ENCODE results near the gene SATL1. TPM values are rescaled to one million over a fixed set of nuclear protein-coding genes. Genes with fewer than 3 reads are reported as not detected.

Gene SATL1
- total and polyA plus RNA-seq, 2 of the 13 experiments (the other 11 are each of a cell fraction or from before 2014, with no cell fraction given), result not detected

DNA sequence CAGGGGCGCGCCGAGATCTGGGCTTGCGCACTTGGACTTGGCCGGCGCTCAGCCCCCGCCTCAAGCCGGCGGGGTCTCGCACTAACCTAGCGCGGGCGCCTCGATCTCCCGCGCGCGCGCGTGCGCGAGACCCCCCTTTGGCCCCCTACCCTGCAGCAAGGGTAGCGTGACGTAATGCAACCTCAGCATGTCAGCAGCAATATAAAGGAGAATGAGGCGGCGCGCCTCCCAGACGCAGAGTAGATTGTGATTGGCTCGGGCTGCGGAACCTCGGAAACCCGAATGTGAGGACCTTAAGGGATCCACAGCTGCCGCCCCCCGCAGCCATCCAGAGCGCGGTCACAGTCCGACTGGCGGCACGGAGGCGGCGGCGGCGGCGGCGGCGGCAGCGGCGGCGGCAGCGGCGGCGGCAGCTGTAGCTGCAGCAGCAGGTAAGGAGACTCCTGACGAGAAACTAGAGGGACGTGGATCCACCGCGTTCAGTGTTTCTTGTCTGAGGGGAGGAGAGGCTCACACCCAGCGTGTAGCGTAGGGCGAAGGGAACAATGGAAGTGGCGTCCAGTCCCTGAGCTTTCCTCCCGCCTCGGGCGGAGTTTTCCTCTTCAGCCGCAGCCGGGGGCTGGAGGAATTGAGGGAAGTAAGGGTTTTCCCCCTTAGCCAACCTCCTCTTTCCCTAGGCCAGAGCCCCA, at the start of gene SATL1, which contains the start of gene ZNF711 (continued):
- TF ChIP-seq SRSF4 (IDR thresholded peaks at IDR 0.05; ENCODE audit: low read depth, low read length, poor library complexity, severe bottlenecking), result no peak
- TF ChIP-seq MTA1 (CRISPR knock-in tag; IDR thresholded peaks at IDR 0.05; ENCODE audit: borderline replicate concordance), result no peak
- TF ChIP-seq, protein P1, sequence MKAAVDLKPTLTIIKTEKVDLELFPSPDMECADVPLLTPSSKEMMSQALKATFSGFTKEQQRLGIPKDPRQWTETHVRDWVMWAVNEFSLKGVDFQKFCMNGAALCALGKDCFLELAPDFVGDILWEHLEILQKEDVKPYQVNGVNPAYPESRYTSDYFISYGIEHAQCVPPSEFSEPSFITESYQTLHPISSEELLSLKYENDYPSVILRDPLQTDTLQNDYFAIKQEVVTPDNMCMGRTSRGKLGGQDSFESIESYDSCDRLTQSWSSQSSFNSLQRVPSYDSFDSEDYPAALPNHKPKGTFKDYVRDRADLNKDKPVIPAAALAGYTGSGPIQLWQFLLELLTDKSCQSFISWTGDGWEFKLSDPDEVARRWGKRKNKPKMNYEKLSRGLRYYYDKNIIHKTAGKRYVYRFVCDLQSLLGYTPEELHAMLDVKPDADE (CRISPR knock-in tag; IDR thresholded peaks at IDR 0.05), result no peak
- TF ChIP-seq ZFP41 (CRISPR knock-in tag; IDR thresholded peaks at IDR 0.05; ENCODE audit: borderline replicate concordance), result no peak
- TF ChIP-seq ZZZ3 (CRISPR knock-in tag; IDR thresholded peaks at IDR 0.05; ENCODE audit: borderline replicate concordance), result no peak
- TF ChIP-seq, protein P2, sequence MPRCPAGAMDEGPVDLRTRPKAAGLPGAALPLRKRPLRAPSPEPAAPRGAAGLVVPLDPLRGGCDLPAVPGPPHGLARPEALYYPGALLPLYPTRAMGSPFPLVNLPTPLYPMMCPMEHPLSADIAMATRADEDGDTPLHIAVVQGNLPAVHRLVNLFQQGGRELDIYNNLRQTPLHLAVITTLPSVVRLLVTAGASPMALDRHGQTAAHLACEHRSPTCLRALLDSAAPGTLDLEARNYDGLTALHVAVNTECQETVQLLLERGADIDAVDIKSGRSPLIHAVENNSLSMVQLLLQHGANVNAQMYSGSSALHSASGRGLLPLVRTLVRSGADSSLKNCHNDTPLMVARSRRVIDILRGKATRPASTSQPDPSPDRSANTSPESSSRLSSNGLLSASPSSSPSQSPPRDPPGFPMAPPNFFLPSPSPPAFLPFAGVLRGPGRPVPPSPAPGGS (CRISPR knock-in tag; IDR thresholded peaks at IDR 0.05), result no peak
- no peak for TF ChIP-seq WIZ (CRISPR knock-in tag; IDR thresholded peaks at IDR 0.05)
- TF ChIP-seq, protein P3, sequence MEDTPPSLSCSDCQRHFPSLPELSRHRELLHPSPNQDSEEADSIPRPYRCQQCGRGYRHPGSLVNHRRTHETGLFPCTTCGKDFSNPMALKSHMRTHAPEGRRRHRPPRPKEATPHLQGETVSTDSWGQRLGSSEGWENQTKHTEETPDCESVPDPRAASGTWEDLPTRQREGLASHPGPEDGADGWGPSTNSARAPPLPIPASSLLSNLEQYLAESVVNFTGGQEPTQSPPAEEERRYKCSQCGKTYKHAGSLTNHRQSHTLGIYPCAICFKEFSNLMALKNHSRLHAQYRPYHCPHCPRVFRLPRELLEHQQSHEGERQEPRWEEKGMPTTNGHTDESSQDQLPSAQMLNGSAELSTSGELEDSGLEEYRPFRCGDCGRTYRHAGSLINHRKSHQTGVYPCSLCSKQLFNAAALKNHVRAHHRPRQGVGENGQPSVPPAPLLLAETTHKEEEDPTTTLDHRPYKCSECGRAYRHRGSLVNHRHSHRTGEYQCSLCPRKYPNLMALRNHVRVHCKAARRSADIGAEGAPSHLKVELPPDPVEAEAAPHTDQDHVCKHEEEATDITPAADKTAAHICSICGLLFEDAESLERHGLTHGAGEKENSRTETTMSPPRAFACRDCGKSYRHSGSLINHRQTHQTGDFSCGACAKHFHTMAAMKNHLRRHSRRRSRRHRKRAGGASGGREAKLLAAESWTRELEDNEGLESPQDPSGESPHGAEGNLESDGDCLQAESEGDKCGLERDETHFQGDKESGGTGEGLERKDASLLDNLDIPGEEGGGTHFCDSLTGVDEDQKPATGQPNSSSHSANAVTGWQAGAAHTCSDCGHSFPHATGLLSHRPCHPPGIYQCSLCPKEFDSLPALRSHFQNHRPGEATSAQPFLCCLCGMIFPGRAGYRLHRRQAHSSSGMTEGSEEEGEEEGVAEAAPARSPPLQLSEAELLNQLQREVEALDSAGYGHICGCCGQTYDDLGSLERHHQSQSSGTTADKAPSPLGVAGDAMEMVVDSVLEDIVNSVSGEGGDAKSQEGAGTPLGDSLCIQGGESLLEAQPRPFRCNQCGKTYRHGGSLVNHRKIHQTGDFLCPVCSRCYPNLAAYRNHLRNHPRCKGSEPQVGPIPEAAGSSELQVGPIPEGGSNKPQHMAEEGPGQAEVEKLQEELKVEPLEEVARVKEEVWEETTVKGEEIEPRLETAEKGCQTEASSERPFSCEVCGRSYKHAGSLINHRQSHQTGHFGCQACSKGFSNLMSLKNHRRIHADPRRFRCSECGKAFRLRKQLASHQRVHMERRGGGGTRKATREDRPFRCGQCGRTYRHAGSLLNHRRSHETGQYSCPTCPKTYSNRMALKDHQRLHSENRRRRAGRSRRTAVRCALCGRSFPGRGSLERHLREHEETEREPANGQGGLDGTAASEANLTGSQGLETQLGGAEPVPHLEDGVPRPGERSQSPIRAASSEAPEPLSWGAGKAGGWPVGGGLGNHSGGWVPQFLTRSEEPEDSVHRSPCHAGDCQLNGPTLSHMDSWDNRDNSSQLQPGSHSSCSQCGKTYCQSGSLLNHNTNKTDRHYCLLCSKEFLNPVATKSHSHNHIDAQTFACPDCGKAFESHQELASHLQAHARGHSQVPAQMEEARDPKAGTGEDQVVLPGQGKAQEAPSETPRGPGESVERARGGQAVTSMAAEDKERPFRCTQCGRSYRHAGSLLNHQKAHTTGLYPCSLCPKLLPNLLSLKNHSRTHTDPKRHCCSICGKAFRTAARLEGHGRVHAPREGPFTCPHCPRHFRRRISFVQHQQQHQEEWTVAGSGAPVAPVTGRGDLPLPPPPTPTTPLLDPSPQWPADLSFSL (CRISPR knock-in tag; IDR thresholded peaks at IDR 0.05), result no peak
- TF ChIP-seq ZMAT3 (CRISPR knock-in tag; conservative IDR thresholded peaks at IDR 0.05), result no peak
- TF ChIP-seq, protein P4, sequence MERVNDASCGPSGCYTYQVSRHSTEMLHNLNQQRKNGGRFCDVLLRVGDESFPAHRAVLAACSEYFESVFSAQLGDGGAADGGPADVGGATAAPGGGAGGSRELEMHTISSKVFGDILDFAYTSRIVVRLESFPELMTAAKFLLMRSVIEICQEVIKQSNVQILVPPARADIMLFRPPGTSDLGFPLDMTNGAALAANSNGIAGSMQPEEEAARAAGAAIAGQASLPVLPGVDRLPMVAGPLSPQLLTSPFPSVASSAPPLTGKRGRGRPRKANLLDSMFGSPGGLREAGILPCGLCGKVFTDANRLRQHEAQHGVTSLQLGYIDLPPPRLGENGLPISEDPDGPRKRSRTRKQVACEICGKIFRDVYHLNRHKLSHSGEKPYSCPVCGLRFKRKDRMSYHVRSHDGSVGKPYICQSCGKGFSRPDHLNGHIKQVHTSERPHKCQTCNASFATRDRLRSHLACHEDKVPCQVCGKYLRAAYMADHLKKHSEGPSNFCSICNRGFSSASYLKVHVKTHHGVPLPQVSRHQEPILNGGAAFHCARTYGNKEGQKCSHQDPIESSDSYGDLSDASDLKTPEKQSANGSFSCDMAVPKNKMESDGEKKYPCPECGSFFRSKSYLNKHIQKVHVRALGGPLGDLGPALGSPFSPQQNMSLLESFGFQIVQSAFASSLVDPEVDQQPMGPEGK (CRISPR knock-in tag; IDR thresholded peaks at IDR 0.05), result peak; percentile 48; the same call in 1 of the 2 replicates
- no peak for TF ChIP-seq ZNF160 (CRISPR knock-in tag; IDR thresholded peaks at IDR 0.05)
- TF ChIP-seq, protein P5, sequence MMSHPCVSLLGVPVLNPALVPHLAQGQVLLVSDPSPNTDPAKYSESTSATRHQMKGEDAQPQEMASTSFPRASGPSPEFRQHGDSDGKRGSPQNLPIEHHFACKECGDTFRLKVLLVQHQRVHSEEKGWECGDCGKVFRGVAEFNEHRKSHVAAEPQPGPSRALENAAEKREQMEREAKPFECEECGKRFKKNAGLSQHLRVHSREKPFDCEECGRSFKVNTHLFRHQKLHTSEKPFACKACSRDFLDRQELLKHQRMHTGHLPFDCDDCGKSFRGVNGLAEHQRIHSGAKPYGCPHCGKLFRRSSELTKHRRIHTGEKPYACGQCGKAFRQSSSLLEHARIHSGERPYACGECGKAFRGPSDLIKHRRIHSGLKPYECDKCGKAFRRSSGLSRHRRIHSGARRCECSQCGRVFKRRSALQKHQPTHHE (CRISPR knock-in tag; IDR thresholded peaks at IDR 0.05; ENCODE audit: borderline replicate concordance), result no peak
- TF ChIP-seq, protein P6, sequence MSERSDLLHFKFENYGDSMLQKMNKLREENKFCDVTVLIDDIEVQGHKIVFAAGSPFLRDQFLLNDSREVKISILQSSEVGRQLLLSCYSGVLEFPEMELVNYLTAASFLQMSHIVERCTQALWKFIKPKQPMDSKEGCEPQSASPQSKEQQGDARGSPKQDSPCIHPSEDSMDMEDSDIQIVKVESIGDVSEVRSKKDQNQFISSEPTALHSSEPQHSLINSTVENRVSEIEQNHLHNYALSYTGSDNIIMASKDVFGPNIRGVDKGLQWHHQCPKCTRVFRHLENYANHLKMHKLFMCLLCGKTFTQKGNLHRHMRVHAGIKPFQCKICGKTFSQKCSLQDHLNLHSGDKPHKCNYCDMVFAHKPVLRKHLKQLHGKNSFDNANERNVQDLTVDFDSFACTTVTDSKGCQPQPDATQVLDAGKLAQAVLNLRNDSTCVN (CRISPR knock-in tag; IDR thresholded peaks at IDR 0.05; ENCODE audit: borderline replicate concordance), result no peak
- no peak for TF ChIP-seq ZNF549 (CRISPR knock-in tag; IDR thresholded peaks at IDR 0.05)
- no peak for TF ChIP-seq CCDC6 (CRISPR knock-in tag; IDR thresholded peaks at IDR 0.05)

Measured in HepG2 (cell line).